Transverse colon (tissue), 4 donors: ENCODE data around the gene ADAM12.

ENCODE experiments used
- POLR2A ChIP-seq: fragments of 450-650 bp; IDR thresholded peaks from one replicate; pipeline ENCODE4 v1.6.1; 2016; ENCODE audit warnings: antibody characterized with exemption, mild to moderate bottlenecking, moderate library complexity
- POLR2AphosphoS5 ChIP-seq, 3 donors: sonication (generic); formaldehyde crosslinking; IDR thresholded peaks; one replicate each; pipeline ENCODE4 v1.6.1; 2016; ENCODE audit warnings: antibody characterized with exemption in 3 of 3
- TF ChIP-seq, protein P1 (sequence below), 5 experiments: fragments of 200-600 bp in 3 of 5; fragments of 450-650 bp in 2 of 5; sonication (generic) in 3 of 5; IDR thresholded peaks; 1 replicate in 2 of 5; 2 replicates in 3 of 5; pipeline ENCODE4 v1.5.1; 2016 to 2017; ENCODE audit warnings: antibody characterized with exemption in 5 of 5, inconsistent platforms in 3 of 5, mild to moderate bottlenecking in 2 of 5, moderate library complexity in 1 of 5

DNA sequence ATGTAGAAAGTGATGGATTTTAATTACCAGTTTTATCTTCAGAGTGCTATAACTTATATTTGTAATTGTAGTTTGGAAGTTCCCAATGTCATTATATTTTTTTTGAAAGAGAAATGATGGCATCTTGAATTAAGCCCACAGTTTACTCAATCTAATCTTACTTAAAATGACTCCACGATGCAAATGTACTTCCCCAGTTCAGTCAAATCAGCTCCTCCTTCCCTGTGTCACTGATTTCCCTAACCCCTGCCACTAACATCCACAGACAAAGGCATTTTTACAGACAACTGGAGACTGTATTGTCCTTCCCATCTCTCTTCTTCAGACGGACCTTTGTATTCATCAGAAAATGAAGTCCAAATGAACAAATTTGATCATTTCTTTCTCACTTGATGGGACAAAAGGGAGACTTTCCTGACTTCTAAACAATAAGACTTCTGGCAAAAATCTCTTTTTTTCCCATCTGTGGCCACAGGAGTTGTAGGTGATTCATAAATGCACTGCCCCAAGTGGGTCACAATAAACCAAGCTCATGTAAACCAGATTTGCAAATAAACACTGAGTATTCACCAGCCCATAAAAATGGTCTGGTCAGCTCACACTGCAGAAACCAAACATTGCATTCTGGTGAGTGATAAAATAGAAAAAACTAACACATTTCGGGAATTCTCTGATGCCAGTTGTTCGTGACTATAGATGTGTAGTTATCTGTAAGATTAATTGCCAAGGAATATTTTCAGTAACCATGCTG lies 329.0 kb downstream of the ADAM12 start:
- TF ChIP-seq POLR2A: no peak
- TF ChIP-seq, protein P1, sequence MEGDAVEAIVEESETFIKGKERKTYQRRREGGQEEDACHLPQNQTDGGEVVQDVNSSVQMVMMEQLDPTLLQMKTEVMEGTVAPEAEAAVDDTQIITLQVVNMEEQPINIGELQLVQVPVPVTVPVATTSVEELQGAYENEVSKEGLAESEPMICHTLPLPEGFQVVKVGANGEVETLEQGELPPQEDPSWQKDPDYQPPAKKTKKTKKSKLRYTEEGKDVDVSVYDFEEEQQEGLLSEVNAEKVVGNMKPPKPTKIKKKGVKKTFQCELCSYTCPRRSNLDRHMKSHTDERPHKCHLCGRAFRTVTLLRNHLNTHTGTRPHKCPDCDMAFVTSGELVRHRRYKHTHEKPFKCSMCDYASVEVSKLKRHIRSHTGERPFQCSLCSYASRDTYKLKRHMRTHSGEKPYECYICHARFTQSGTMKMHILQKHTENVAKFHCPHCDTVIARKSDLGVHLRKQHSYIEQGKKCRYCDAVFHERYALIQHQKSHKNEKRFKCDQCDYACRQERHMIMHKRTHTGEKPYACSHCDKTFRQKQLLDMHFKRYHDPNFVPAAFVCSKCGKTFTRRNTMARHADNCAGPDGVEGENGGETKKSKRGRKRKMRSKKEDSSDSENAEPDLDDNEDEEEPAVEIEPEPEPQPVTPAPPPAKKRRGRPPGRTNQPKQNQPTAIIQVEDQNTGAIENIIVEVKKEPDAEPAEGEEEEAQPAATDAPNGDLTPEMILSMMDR (IDR thresholded peaks at IDR 0.05): no peak
- TF ChIP-seq POLR2AphosphoS5 (IDR thresholded peaks at IDR 0.05): no peak
